Choroid plexus epithelial cell (primary cell): ENCODE results near the gene BCL3.

Experiments used
- DNase-seq: peaks from one replicate; pipeline ENCODE4 v3.0.0-alpha.2; 2010; ENCODE audit warnings: low read depth
- H3K4me3 ChIP-seq: 2 replicates; pipeline ENCODE4 v1.5.1; 2011; ENCODE audit warnings: low read depth, mild to moderate bottlenecking, control low read depth, low read length, moderate library complexity
- CTCF ChIP-seq: conservative IDR thresholded peaks from 2 replicates; pipeline ENCODE4 v1.5.1; 2011; ENCODE audit warnings: low read depth, mild to moderate bottlenecking, control low read depth, inconsistent platforms, low read length, moderate library complexity

BCL3 gene

GRCh38 chr19:44728178-44728577 lies 20.3 kb upstream of the BCL3 start:
- no peak overlapping the region for H3K4me3 ChIP-seq
- DNase-seq = no peak
- TF ChIP-seq CTCF = no peak

DNA sequence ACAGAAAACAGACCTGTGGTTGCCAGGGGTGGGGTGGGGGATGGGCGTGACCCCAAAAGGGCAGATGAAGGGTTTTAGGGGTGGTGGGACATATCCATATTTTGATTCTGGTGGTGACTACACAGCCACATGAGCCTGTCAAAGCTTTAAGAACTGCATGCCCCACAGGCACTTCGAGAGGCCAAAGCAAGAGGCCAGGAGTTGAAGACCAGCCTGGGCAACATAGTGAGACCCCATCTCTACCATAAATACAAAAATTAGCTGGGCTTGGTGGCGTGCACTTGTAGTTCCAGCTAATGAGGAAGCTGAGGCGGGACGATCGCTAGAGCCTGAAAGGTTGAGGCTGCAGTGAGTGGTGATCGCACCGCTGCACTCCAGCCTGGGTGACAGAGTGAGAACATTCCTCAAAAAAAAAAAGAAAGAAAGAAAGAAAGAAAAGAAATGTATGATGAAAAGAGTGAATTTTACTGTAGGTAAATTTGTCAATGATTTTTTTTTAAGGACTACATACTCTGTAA lies 18.9 kb upstream of the BCL3 start:
- DNase-seq = no peak
- no peak overlapping the region for H3K4me3 ChIP-seq
- TF ChIP-seq CTCF = no peak

DNA sequence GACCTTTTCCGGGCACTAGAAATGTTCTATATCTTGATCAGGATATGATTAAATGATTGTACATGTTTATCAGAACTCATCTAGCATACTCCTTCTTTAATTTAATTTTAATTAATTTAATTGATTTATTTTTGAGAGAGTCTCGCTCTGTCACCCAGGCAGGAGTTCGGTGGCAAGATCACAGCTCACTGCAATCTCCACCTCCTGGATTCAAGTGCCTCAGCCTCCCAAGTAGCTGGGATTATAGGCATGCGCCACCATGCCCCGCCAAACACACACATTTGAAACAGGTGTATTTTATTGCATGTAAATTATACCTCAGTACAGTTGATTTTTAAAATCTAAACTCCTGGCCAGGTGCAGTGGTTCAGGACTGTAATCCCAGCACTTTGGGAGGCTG lies 17.4 kb upstream of the BCL3 start:
- H3K4me3 ChIP-seq = no peak overlapping the region
- DNase-seq = no peak
- TF ChIP-seq CTCF = no peak

DNA sequence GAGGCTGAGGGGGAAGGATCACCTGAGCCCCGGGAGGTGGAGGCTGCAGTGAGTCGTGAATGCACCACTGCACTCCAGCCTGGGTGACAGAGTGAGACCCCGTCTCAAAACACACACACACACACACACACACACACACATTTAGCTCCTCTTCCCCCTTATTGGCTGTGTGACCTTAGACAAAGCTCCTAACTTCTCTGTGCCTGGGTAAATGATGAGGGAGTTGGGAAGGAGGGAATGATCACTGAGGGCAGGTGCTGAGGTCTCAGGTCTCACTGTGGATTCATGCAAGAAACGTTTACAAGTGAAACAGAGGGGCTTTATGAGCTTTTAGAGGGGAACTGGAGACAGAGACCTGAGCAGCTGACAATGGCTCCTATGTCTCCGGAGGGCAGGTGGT lies 16.9 kb upstream of the BCL3 start:
- DNase-seq = no peak
- TF ChIP-seq CTCF = no peak
- no peak overlapping the region for H3K4me3 ChIP-seq

- no peak for TF ChIP-seq CTCF
- no peak overlapping the region for H3K4me3 ChIP-seq
- no peak for DNase-seq
Measured at GRCh38 chr19:44732235-44733014, 16.1 kb upstream of the BCL3 start.

GRCh38 chr19:44734357-44734756 lies 14.2 kb upstream of the BCL3 start:
- no peak for DNase-seq
- H3K4me3 ChIP-seq = no peak overlapping the region
- TF ChIP-seq CTCF = no peak

DNA sequence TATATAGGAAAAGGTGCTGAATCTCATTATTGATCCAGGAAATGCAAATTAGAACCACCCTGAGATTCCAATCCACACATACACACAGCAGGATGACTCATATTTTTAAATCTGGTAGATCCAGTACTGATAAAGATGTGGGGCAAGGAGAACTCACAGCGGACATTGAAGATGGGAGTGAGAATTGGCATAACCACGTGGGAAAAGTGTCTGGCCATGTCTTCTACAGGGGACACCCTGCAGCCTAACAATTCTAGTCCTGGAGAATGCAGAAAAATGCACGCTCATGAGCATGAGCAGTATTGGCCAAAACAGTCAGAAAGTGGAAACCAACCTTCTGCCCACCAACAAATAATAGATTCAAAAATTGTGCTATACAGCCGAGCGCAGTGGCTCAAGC lies 13.5 kb upstream of the BCL3 start:
- TF ChIP-seq CTCF = no peak
- H3K4me3 ChIP-seq = no peak overlapping the region
- no peak for DNase-seq
